ENCODE data around the gene C16orf89. TPM values are rescaled to one million over a fixed set of nuclear protein-coding genes. Genes with fewer than 3 reads are reported as not detected.

The C16orf89 gene
- total and polyA plus RNA-seq, 2 experiments from 2014 or later: 2.8 to 4.4 TPM

- TF ChIP-seq POLR2AphosphoS5 (IDR thresholded peaks at IDR 0.05; ENCODE audit: low read depth): no peak
- no peak for TF ChIP-seq JUNB (IDR thresholded peaks at IDR 0.05; ENCODE audit: unreplicated experiment)
- no peak for TF ChIP-seq CREB1 (CRISPR knock-in tag; IDR thresholded peaks at IDR 0.05; ENCODE audit: low read depth)
- no peak for TF ChIP-seq ETS1 (IDR thresholded peaks at IDR 0.05)
- no peak for TF ChIP-seq ZNF462 (CRISPR knock-in tag; IDR thresholded peaks at IDR 0.05)
- TF ChIP-seq EZH2 (IDR thresholded peaks at IDR 0.05; ENCODE audit: low read depth, unreplicated experiment): no peak
Observed at GRCh38 chr16:5005916-5006315, 59.8 kb downstream of the C16orf89 start (continued).

GRCh38 chr16:5004311-5004710, 61.4 kb downstream of the C16orf89 start:
- Histone ChIP-seq H3K4me3 (no peak overlapping the region), H3K9me2 (ENCODE audit: insufficient read depth) (no peaks in the 10 kb centered on the region), H4K20me1 (replicated peaks; ENCODE audit: insufficient read depth) (no peaks in the 10 kb centered on the region), H3K79me2 (replicated peaks; ENCODE audit: insufficient read depth) (no peaks in the 10 kb centered on the region), H3K27ac (ENCODE audit: low read depth) (no peak overlapping the region), H3F3A (replicated peaks; ENCODE audit: low read depth) (no peaks in the 10 kb centered on the region), H3K27me3 (ENCODE audit: insufficient read depth) (no peaks in the 10 kb centered on the region), H3K4me2 (no peak overlapping the region), H3K36me3 (ENCODE audit: insufficient read depth) (no peaks in the 10 kb centered on the region), H3K4me1 (ENCODE audit: insufficient read depth) (no peaks in the 10 kb centered on the region), H2AFZ (no peak overlapping the region)
- H3K4me1 Mint-ChIP-seq: no peaks in the 10 kb centered on the region
- no peaks in the 10 kb centered on the region for H3K36me3 Mint-ChIP-seq (ENCODE audit: low read depth)
- H3K9me3 Mint-ChIP-seq: no peaks in the 10 kb centered on the region; the same call in 2 of the 3 replicates
- H3K27ac Mint-ChIP-seq: no peak overlapping the region
- TF ChIP-seq JUNB (IDR thresholded peaks at IDR 0.05; ENCODE audit: unreplicated experiment) (no peak), STAT1 (IDR thresholded peaks at IDR 0.05; ENCODE audit: unreplicated experiment) (no peak), ZNF462 (CRISPR knock-in tag; IDR thresholded peaks at IDR 0.05) (no peak)
- ATAC-seq (no peak), DNase-seq (ENCODE audit: low spot score) (no peak)
- no peak overlapping the region for H3K4me3 Mint-ChIP-seq
- peaks cover 3% of the 10 kb centered on the region for H3K27me3 Mint-ChIP-seq (ENCODE audit: insufficient read depth, low read depth, poor library complexity)
